GOT3 (cell line): ENCODE results near the gene PPP2R2B.

ENCODE experiments used
- DNase-seq: peaks from one replicate; lab custom pipeline; 2025; ENCODE audit warnings: mixed read lengths; lab: John Stamatoyannopoulos, UW

PPP2R2B gene

DNA sequence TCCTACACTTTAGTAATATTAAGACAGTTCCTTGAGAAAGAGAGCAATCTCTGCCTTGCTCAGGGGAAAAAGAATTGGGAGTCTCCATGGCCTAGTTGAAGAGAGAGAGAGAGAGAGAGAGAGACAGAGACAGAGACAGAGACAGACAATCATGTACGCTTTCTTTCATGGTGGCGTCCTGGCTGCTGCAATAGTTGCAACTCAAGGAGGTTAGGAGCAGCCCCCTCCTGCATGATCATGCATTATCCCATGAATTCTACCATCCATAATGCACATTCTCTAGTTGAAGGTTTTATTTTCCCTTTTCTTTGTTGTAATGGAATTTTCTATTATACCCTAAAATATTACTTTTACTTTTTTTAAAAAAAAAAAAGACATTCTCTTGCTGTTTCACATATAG is 50.7 kb downstream of the PPP2R2B start:
- DNase-seq, result no peak

GRCh38 chr5:146825033-146825432 is 53.5 kb downstream of the PPP2R2B start:
- no peak for DNase-seq

DNA sequence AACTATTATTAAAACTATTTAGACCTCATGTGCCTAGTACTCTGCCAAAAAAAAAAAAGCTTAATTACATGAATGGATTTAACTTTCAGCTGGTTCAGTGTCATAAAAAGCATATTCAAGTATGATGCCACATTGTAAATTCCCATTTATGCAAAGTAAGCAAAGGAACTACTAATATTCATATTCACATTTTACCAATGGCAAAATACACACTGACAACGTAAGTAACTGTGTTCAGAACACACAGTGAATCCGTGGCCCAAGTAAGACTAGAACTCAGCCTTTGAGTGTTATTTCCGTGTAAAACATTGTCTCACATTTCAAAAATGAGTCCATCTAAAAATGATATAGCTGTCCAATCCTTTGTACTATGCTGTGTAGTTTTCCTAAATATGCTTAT is 56.8 kb downstream of the PPP2R2B start:
- no peak for DNase-seq

GRCh38 chr5:146820987-146821386 is 57.6 kb downstream of the PPP2R2B start:
- DNase-seq, result no peak

DNA sequence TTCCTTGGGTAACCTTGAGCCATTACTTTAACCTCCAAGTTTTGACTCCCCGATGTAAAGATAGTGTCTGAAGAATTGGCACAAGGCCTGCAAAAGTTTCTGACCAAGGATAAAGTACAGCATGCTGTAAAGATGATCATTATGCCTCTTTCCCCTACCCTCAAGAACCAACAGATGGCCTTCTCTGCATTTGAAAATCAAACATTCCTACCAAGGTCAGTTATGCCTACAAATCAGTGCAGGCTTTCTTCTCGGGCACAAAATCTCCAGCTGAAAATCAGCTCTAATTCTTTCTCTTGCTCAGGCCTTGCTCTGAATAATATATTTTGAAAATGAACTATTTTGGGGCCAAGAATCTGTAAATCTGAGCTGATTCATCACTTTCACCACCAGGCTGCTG is 59.7 kb downstream of the PPP2R2B start:
- DNase-seq, result no peak

GRCh38 chr5:146817973-146818372 is 60.6 kb downstream of the PPP2R2B start:
- DNase-seq, result no peak

DNA sequence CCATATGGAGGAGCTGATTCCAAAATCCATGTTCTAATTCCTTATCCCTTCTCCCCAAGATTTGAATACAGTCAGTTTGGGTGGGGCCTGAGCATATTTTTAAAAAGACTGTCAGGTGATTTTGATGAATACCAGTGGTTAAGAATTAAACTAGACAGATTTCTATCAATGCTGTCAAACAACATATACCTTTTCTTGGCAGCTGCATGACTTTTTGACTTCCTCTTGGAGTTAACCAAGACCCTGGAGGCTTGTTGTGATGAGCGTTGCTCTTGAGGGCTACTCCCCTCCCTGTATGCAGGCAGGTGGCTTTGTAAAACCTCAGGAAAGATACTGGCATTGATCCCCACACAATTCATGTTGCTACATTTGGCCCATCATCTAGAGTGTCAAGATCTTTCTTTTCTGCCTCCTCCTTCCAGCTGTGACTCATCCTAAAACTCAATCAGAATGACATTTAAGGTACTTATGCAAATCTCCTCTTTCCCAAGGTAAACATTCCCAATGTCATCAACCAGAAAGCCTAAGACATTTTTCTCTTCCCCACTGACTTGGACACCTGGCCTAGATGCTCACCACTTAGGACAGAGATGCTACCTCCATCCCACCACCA is 61.7 kb downstream of the PPP2R2B start:
- DNase-seq, result no peak

GRCh38 chr5:146815411-146815810 is 63.1 kb downstream of the PPP2R2B start:
- no peak for DNase-seq

GRCh38 chr5:146813346-146814157 is 65.0 kb downstream of the PPP2R2B start:
- DNase-seq, result no peak

GRCh38 chr5:146805081-146805480 is 73.5 kb downstream of the PPP2R2B start:
- DNase-seq, result no peak

DNA sequence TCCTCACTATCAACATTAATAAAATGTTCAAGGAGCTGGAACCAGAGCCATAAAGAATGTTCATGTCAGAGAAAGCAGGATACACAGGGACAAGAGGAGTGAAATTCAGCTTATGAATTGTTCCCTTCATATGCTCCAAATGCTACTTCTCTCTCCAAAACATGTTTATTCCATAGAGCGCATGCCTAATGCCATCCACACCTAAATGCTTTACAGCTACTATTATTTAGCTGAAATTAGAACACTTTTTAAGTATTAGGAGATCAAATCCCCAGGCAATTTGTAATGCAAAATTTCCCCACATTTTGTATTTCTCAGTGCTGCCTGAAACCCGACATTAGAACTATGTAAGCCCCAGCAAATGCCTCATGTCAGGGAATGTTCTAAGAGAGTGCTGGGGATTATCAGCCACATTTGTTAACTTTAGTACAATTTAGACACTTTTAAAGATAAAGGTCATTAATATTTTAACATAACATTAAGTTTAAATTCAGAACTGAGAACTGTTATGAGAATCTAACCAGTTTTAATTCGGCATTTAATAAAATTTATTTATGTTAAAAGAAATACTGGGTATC is 75.5 kb downstream of the PPP2R2B start:
- DNase-seq, result no peak

GRCh38 chr5:146799671-146800070 is 78.9 kb downstream of the PPP2R2B start:
- no peak for DNase-seq

GRCh38 chr5:146799231-146799630 is 79.3 kb downstream of the PPP2R2B start:
- no peak for DNase-seq

DNA sequence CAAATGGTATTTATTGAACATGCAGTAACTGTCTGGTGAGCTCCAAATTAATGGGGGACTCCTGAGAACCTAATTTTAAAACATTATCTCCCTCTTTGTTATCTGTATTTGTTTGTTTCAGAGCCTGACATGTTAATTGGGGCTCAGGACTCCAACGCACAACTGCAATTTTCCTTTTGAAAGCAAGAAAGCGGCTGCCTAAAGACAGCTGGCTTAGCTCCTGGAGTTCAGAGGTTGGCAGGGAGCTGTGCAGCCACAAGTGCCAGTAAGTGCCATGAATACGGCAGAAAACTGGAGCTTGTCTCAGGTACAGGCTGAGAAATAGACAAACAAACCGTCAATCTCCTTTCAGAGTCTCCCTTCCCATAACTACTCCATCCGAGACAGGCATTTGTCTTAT is 80.9 kb downstream of the PPP2R2B start:
- no peak for DNase-seq

DNA sequence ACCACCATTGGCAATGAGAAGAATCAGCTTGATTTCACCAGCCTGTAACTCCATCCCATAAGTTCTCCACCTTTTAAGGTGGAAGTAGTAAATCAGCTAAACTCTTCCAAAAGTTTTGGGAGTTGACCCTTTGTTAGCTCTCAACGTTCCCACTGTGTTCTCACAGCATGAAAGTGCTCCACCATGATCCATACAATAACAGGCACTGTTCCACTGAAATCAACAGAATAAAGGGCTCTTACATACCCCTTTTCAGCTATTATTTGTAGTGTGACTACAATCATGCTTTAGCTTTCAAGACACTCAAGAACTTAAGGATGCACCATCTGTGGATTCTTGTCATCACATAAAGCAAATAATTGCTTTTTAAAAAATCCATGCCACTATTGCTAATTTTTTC is 81.6 kb downstream of the PPP2R2B start:
- DNase-seq, result no peak

- DNase-seq, result no peak
These were observed 82.4 kb downstream of the PPP2R2B start for GRCh38 chr5:146796144-146796543.

- DNase-seq, result no peak
These were observed 84.1 kb downstream of the PPP2R2B start for GRCh38 chr5:146794326-146795029.

DNA sequence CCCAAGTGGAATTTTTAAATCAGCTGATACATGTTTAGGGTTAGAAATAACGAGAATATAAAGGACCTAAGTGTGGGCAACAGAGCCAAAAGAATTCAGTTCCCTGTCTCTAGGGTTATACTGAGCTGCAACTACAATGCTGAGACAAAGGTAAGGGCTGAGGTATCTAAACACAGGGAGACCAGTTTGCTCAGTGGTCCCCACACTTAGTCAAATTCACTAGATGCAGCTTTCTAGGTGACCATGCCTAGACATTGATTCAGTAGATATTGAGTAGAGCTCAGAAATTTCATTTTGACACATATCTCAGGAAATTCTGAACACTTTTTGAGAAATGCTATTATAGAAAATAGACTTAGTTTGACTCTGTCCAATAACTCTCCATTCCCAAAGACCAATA is 84.8 kb downstream of the PPP2R2B start:
- no peak for DNase-seq

GRCh38 chr5:146791471-146791870 is 87.1 kb downstream of the PPP2R2B start:
- DNase-seq, result no peak

DNA sequence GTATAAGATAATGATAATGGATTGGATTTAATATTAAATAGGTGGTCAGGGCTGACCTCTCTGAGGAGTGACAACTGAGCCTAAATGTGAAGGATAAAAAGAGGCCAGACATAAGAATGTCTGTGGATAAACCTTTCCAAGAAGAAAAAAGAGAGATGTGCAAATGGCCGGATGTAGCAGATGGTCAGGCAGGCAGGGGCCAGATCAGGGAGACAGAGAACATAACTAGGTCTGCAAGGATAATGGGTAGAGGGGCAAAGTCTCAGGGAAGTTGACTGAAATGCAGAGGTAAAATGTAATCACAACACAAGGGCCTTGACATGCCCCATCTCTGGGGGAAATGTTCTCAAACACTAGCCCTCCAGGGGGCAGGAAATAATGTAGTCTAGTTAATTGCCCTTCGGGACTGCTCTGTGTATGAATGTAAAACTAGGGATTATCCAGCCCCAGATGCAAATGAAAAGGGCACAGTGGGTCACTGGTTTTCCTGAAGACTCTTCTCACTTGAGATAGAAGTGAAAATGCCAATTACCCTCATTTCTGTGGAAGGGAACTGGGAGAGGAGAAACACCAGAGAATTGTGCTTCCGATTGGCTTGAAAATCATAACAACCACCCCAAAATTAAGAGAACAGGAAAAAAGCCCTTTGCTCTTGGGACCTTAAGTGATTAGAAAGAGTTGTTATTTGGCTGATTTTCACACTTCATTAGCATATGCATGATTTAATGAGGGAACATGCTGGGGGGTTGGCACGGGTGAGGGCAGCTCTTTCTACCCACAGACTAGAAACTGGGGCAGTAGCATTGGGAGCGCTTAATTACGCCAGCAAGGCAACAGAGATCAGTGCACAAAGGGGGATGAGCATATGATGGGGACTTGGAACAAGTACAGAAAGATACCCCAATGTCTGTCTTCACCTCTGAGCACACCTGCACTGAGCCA is 88.6 kb downstream of the PPP2R2B start:
- DNase-seq, result no peak

GRCh38 chr5:146788898-146789297 is 89.7 kb downstream of the PPP2R2B start:
- no peak for DNase-seq

GRCh38 chr5:146785065-146785464 is 93.5 kb downstream of the PPP2R2B start:
- no peak for DNase-seq
